GM06990 (cell line): Measurements from ENCODE around the gene ZBTB7B.
A peak's percentile ranks its signal among the peaks of the same experiment; 100 is the strongest.
"Not testable (repeated sequence)": the region's sequence is repeated elsewhere in the genome, so short reads cannot be mapped to it uniquely, and the experiment has no call there.

ENCODE experiments used
- DNase-seq: peaks from one replicate; pipeline ENCODE4 v3.0.0-alpha.2; 2011; ENCODE audit not compliant: insufficient read length; ENCODE audit errors: extremely low read depth
- H3K27me3 ChIP-seq: replicated peaks from 2 replicates; pipeline ENCODE4 v1.6.0; 2011; ENCODE audit warnings: low read length; ENCODE audit not compliant: control insufficient read depth, insufficient read depth
- H3K36me3 ChIP-seq: 2 replicates; pipeline ENCODE4 v1.5.1; 2011; ENCODE audit warnings: low read length; ENCODE audit not compliant: control insufficient read depth, insufficient read depth
- H3K4me3 ChIP-seq: replicated peaks from 2 replicates; pipeline ENCODE4 v1.5.1; 2011; ENCODE audit warnings: low read depth, mild to moderate bottlenecking, control low read depth, low read length
- TF ChIP-seq, protein P1 (sequence below): IDR thresholded peaks from 2 replicates; pipeline ENCODE4 v1.5.1; 2011; ENCODE audit warnings: low read length, control low read depth, mild to moderate bottlenecking, inconsistent platforms; ENCODE audit not compliant: insufficient read depth, poor library complexity, severe bottlenecking

The ZBTB7B gene

DNA sequence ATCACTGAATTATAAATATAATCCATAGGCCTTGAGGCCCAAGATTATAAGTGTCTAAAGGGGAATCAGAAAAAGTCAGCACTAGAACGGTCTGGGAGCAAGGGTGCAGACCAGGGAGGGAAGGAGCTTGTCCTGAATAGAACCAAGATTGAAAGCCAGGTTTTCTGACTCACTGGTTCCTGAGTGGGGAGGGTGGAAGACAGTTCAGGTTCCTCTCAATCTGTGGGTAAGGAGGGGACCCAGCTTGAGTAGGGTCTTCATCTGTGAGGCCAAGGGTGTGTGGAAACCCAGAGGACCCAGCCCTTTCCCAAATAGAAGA is 8.4 kb upstream of the ZBTB7B start:
- no peaks in the 10 kb centered on the region for H3K27me3 ChIP-seq
- TF ChIP-seq, protein P1, sequence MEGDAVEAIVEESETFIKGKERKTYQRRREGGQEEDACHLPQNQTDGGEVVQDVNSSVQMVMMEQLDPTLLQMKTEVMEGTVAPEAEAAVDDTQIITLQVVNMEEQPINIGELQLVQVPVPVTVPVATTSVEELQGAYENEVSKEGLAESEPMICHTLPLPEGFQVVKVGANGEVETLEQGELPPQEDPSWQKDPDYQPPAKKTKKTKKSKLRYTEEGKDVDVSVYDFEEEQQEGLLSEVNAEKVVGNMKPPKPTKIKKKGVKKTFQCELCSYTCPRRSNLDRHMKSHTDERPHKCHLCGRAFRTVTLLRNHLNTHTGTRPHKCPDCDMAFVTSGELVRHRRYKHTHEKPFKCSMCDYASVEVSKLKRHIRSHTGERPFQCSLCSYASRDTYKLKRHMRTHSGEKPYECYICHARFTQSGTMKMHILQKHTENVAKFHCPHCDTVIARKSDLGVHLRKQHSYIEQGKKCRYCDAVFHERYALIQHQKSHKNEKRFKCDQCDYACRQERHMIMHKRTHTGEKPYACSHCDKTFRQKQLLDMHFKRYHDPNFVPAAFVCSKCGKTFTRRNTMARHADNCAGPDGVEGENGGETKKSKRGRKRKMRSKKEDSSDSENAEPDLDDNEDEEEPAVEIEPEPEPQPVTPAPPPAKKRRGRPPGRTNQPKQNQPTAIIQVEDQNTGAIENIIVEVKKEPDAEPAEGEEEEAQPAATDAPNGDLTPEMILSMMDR = no peak
- DNase-seq = no peak
- no peak overlapping the region for H3K4me3 ChIP-seq
- peaks cover 13% of the 10 kb centered on the region for H3K36me3 ChIP-seq

DNA sequence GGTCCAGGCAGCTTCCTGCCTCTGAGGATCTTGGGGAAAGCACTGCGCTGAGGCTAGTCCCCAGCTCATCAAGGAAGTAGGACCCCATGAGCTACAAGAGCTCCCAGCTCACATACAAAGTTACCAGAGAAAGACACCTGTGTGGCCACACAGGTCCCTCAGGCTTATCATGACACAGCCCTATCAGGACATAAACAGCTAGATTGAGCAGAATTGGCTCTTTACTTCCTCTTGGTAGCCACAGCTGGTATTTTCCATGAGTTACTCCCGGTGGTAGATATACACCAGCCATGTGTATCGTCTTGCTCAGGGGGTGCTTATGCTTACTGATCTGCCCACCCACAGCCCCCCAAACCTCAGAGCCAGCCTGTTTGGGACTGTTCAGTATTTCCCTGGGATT is 8.0 kb upstream of the ZBTB7B start:
- Histone ChIP-seq H3K27me3 (no peaks in the 10 kb centered on the region), H3K36me3 (peaks cover 10% of the 10 kb centered on the region), H3K4me3 (no peak overlapping the region)
- TF ChIP-seq, protein P1 = no peak
- DNase-seq = no peak

DNA sequence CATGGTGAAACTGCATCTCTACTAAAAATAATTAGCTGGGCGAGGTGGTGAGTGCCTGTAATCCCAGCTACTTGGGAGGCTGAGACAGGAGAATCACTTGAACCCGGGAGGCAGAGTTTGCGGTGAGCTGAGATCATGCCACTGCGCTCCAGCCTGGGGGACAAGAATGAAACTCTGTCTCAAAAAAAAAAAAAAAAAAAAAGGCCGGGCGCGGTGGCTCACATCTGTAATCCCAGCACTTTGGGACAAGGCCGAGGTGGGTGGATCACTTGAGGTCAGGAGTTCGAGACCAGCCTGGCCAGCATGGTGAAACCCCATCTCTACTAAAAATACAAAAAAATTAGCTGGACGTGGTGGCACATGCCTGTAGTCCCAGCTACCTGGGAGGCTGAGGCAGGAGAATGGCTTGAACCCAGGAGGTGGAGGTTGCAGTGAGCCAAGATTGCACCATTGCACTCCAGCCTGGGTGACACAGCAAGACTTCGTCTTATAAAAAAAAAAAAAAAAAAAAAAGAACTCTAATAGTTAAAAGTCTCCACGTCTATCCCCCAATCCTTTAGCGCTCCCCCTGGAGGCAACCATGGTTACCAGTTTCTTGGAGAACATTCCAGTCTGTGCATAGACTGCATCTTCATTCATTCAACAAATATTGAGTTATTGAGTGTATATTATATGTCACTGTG is 7.2 kb upstream of the ZBTB7B start:
- H3K4me3 ChIP-seq, H3K27me3 ChIP-seq, DNase-seq, H3K36me3 ChIP-seq: not testable (repeated sequence)
- TF ChIP-seq, protein P1 = peak; percentile 41

DNA sequence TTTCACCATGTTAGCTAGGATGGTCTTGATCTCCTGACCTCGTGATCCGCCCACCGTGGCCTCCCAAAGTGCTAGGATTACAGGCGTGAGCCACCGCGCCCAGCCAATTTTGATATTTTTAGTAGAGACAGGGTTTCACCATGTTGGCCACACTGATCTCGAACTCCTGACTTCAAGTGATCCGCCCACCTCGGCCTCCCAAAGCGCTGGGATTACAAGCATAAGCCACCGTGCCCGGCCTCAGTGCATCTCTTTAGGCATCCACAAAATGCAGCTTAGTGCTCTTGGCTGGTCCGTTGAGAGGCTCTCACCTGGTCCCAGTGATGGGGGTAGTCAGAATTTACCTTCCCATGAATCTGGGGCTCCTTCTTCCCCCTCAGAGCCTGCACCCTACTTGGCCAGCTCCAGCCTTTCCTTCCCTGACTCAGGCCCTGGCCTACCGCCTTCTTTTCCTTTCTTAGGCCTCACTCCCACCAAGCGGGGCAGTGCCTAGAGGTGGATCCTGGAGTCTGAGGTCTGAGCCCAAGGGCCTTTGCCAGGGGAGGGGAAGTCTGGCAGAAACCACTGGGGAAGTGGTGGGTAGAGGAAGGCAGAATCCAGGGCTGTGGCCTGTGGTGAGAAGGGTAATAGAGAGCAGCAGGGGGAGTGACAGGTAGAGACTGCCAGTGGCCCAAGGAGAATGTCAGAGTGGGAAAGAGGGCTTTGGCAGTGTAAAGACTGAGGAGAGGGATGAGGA is 5.5 kb upstream of the ZBTB7B start:
- Histone ChIP-seq H3K27me3 (no peaks in the 10 kb centered on the region), H3K36me3 (peaks cover 2% of the 10 kb centered on the region), H3K4me3 (no peak overlapping the region)
- no peak for DNase-seq
- TF ChIP-seq, protein P1 = no peak

DNA sequence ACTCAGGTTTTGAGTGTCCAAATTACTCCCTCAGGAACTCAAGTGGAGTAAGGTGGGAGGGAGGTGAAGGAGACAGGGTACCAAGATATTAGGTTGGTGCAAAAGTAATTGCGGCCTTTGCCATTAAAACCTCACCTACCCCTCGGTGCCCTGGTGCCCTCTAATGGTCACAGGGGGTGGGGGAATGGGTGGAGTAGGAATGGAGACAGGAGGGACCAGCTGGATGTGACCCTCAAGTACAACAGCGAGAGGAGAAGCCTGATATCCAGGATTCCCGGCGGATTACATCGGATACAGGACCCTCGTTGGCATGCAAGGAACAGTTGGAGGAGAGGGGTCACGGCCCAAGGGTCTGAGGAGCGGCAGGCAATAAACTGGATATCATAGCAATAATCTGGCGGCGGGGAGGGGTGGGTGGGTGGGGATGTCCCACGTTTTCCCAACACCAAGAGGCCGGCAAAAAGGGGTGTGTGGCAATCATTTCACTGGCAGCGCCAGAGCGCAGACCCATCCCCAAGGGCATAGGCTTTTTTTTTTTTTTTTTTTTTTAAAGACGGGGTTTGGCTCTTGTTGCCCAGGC is 4.3 kb upstream of the ZBTB7B start:
- peak overlapping the region; percentile 96; the same call in 1 of the 2 replicates for H3K4me3 ChIP-seq
- H3K27me3 ChIP-seq = no peaks in the 10 kb centered on the region
- DNase-seq = no peak
- no peaks in the 10 kb centered on the region; the same call in 1 of the 2 replicates for H3K36me3 ChIP-seq
- TF ChIP-seq, protein P1 = peak; percentile 33
